ENCODE results near the gene CDK10. TPM values are rescaled to one million over a fixed set of nuclear protein-coding genes. Genes with fewer than 3 reads are reported as not detected.

The CDK10 gene
- total and polyA plus RNA-seq, 9 of the 15 experiments (the other 6 are each of a cell fraction or from before 2014, with no cell fraction given) = 2.0 to 85.1 (median 40.1) TPM

DNA sequence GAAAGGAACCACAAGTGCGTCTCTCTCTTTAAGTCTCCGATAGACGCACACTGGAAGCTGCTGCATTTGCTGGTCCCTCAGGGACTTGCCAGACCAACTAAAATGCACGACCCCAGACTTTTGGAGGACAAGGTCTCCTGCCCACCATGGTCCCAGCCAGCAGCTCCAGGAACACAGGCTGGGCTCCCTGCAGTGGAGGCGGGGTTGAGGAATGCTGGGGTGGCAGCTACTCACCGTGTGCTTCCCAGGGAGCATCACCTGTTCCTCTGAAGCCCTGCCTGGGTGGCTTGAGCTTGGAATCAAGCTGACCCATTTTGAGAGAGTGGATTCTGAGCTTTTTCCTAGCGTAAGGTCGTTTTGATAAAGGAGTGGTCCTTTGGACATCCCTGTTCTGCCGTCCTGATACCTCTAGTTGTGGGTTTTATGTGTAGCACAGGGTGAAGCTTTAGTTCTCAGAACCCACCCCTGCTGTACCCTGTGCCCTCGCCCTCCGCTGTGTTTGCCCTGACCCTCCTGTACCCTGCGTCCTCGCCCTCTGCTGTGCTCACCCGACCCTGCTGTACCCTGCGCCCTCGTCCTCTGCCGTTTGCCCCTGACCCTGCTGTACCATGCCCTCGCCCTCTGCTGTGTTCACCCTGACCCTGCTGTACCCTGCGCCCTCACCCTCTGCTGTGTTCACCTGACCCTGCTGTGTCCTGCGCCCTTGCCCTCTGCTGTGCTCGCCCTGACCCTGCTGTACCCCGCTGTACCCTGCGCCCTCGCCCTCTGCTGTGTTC lies 45.8 kb downstream of the CDK10 start:
- BruUV-seq (replicated peaks) = no TSS peak
- Histone ChIP-seq H3K9me3 (replicated peaks; ENCODE audit: control insufficient read depth, insufficient read depth, low read depth, low read length) (no peaks in the 10 kb centered on the region), H3K27me3 (ENCODE audit: control insufficient read depth in 2 of 2, insufficient read depth in 2 of 2, low read length in 2 of 2) (no peaks in the 10 kb centered on the region), H3K9me1 (ENCODE audit: control insufficient read depth, insufficient read depth, low read length) (no peaks in the 10 kb centered on the region), H3K4me3 (no peak overlapping the region), H3K27ac (ENCODE audit: extremely low read depth, low read depth, low read length) (no peak overlapping the region), H4K20me1 (replicated peaks; ENCODE audit: control insufficient read depth, insufficient read depth, low read length) (peaks cover under 1% of the 10 kb centered on the region; the same call in 1 of the 2 replicates), H2AFZ (ENCODE audit: low read depth, low read length) (no peak overlapping the region), H3K79me2 (ENCODE audit: control insufficient read depth, insufficient read depth, low read length) (peaks cover 3% of the 10 kb centered on the region; the same call in 1 of the 3 replicates), H3K4me2 (ENCODE audit: insufficient read depth, low read length) (no peak overlapping the region), H3K4me1 (replicated peaks in 1 of 2; ENCODE audit: control insufficient read depth in 2 of 2, insufficient read depth in 2 of 2, low read length in 2 of 2) (peaks cover 0 to 17% of the 10 kb centered on the region in 2 experiments; a peak in 1 of 5 replicates), H3K36me3 (ENCODE audit: control insufficient read depth, insufficient read depth, low read length) (peaks cover 96% of the 10 kb centered on the region), H3K9ac (ENCODE audit: insufficient read depth in 1 of 2, low read depth in 2 of 2, low read length in 2 of 2) (peak overlapping the region in 1 of 2 experiments; percentile 62; a peak in 1 of 4 replicates)
- ATAC-seq (no peak; the same call in 2 of the 3 replicates), DNase-seq (ENCODE audit: extremely low read depth in 1 of 4, low spot score in 3 of 4) (no peak), FAIRE-seq (no peak)
- POLR2A ChIA-PET = interaction anchor here (0.6 to 1.2 kb wide), 7 partner anchors 8 to 32 kb away, joined by 3 to 6 read pairs (median 3); partner anchors contain the start of gene SPATA2L
- in situ Hi-C loops (cut with MboI) (no loop called here), intact Hi-C loops (cut with micrococcal nuclease) (no loop called here)
- CTCF ChIA-PET (ENCODE audit: low intra/inter-chr PET ratio) = no interaction called here
- WGBS (ENCODE audit: insufficient coverage, low coverage, missing lambda C conversion rate) = 91% methylated on average over 23 of the region's 24 CpGs
- TF ChIP-seq TAF9B (IDR thresholded peaks at IDR 0.05; ENCODE audit: partially characterized antibody) = no peak
- no peak for TF ChIP-seq ZC3H8 (IDR thresholded peaks at IDR 0.05)
- no peak for TF ChIP-seq GTF2A2 (tag; IDR thresholded peaks at IDR 0.05)
- peak; percentile 65 for TF ChIP-seq RBFOX2 (IDR thresholded peaks at IDR 0.05; ENCODE audit: low read depth, low read length)
- peak; percentile 87 for TF ChIP-seq RBM22 (IDR thresholded peaks at IDR 0.05; ENCODE audit: low read depth, low read length, poor library complexity, severe bottlenecking)
- no peak for TF ChIP-seq ZNF507 (tag; conservative IDR thresholded peaks at IDR 0.05)
- TF ChIP-seq MAFK (IDR thresholded peaks at IDR 0.05; ENCODE audit: low read length) = no peak
- TF ChIP-seq HDAC8 (tag; IDR thresholded peaks at IDR 0.05) = no peak
- TF ChIP-seq SNRNP70 (optimal IDR thresholded peaks at IDR 0.05; ENCODE audit: low read depth, low read length) = no peak
- peak; percentile 29 for TF ChIP-seq SIRT6 (IDR thresholded peaks at IDR 0.05; ENCODE audit: low read depth, low read length)
- peak; percentile 82 for TF ChIP-seq POLR2G (IDR thresholded peaks at IDR 0.05; ENCODE audit: low read depth, low read length)
- no peak for TF ChIP-seq RBM14 (IDR thresholded peaks at IDR 0.05; ENCODE audit: borderline replicate concordance, insufficient read depth, low read depth, low read length)
- TF ChIP-seq POLR2A (conservative IDR thresholded peaks at IDR 0.05) = 0 out of 2 replicates have a peak, but pooled peaks have one; percentile 37
- 0 out of 2 replicates have a peak, but pooled peaks have one; percentile 24 for TF ChIP-seq PML (IDR thresholded peaks at IDR 0.05; ENCODE audit: low read length)
- no peak for TF ChIP-seq PRMT5 (CRISPR knock-in tag; IDR thresholded peaks at IDR 0.05)
- TF ChIP-seq YBX1 (IDR thresholded peaks at IDR 0.05) = no peak
- TF ChIP-seq SREBF1 (IDR thresholded peaks at IDR 0.05; ENCODE audit: borderline replicate concordance, low read depth, low read length) = no peak
